ENCODE results near the gene LRRC9.
A peak's percentile ranks its signal among the peaks of the same experiment; 100 is the strongest.
"Not testable (repeated sequence)": the region's sequence is repeated elsewhere in the genome, so short reads cannot be mapped to it uniquely, and the experiment has no call there.

The LRRC9 gene

DNA sequence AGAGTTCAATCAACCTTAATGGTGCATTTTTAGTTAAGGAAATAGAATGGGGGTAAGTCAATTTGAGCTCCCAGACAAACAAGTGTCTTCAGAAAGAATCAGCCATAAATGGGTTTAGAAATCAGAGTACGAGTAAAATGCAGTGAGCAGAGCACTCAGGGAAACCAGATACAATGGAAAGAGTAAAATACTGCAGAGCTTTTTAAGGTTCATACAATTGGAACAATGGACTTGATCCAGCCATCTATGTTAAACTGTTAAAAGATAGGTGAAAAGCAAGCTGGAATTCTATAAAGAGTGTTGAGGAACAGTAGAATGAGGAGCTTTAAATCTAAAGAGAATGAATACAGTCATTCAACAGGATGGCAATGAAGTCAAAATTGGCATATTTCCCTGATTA lies 147.9 kb downstream of the LRRC9 start:
- no peak for DNase-seq

DNA sequence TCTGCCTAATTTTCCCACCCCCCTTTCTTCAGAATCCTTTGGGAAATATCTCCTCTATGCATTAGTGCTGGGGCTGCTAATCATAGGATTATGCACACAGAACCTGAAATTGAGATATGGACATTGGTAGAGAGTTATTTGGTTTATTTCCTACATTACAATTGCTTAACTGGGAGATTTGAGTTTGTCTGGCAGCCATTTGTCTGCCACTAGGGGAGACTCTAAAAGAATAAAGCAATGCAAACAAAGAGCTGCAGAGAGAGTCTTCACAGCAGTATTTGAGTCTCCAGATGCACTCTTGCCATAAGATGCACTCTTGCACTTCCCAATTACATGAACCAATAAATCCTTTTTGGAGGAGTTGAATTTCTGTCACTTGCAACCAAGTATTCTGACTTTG lies 159.8 kb downstream of the LRRC9 start:
- no peak for DNase-seq

DNA sequence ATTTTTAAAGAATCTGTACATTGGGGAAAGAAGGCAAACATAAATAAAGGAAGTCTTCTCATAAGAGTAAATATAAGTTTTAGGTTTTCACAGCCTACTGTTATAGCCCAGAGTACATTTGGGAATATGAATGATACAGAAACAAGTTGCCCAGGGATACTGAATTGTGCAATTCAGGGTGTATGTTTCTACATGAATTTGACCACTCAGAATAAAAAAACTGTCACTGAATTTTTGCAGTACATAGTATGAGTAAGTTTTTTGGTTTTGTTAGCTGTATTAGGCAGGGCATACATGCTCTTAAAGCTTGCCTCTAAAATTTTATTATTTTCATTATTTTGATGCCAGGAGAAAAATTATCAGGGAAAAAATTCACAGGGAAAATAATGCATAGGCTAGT lies 165.1 kb downstream of the LRRC9 start:
- DNase-seq, result no peak

DNA sequence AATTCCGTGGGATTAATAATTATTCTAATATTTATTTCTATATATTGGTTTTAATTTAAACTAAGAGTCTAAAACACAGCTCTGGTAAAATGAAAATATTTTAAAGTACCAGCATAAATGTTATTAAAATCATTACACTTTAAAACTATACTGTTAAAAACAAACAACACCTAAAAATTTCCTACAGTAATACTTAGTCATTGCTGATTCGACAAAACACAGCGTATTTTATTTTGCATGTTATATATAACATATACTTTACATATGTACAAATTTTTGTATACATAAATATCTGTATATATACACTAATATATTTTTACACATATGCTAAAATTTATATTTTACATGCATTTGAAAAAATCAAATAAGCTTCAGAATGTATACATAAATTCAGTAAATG lies 165.7 kb downstream of the LRRC9 start:
- no peak for DNase-seq

- DNase-seq, result no peak
Observed at GRCh38 chr14:60087668-60088067, 167.7 kb downstream of the LRRC9 start.

GRCh38 chr14:60089221-60089620 lies 169.3 kb downstream of the LRRC9 start:
- no peak for DNase-seq

DNA sequence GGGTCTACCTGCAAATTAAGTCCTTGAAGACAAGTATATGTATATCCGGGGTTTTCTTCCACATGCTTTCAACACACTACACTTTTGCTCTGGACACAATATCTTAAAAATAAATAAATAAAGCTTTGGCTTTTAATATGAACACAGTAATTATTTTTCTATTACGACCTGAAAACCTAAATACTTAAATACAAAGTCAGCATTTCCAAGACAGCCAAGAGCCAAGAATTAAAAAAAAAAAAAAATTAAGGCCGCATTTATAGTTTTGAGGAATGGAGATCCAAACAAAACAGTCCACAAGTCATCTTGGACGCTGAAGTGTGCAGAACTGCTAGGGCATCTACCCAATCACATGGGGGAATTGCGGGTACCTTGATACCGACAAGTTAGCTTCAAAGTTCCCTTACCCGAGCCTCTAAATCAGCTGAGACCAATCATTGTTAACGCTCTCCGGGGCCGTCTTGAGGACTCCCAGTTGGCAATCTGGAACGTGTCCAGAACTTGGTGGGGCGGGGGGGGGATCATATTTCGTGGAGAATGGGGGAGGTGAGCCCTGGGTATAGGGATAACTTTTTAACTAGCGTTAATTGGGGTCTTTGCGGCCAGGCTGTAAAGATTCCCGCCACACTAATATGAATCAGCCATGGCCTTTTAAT lies 171.0 kb downstream of the LRRC9 start:
- peak; percentile 83 for DNase-seq

GRCh38 chr14:60091550-60092525 lies 171.9 kb downstream of the LRRC9 start, which contains the start of gene PCNX4:
PCNX4 (plus strand) TSS chr14:60091923; CDS start chr14:60107639, 15,716 bp downstream.
- DNase-seq, result peak; percentile 98

- peak; percentile 32 for DNase-seq
Observed at GRCh38 chr14:60092526-60092920, 172.6 kb downstream of the LRRC9 start.

DNA sequence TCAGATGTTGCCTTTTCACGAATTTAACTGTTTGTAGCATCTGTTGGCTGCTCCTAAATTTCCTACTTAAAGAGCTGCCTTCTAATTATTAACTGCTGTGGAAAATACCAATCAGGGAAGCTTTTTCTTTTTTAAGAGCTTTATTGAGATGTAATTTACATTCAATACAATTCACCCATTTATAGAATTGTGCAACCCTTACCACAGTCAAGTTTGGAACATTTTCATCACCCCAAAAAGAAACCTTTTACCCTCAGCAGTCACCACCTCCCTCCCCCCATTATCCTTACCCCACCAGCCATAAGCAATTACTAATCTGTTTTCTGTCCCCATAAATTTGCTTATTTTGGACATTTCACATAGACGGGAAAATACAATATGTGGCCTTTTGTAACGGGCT lies 173.1 kb downstream of the LRRC9 start:
- no peak for DNase-seq

DNA sequence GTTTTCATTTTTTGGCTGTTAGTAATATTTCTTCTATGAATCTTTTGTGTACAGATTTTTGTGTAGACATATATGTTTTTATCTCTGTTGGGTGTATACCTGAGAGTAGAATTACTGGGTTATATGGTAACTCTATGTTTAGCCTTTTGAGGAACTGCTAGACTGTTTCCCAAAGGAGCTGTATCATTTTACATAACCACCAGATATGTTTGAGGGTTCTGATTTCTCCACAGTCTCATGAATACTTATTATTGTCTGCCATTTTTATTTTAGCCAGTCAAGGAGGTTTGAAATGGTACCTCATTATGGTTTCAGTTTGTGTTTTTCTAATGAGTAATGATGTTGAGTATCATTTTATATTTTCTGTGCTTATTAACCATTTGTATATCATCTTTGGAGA lies 173.7 kb downstream of the LRRC9 start:
- DNase-seq, result no peak

GRCh38 chr14:60094306-60094897 lies 174.5 kb downstream of the LRRC9 start:
- DNase-seq, result no peak

DNA sequence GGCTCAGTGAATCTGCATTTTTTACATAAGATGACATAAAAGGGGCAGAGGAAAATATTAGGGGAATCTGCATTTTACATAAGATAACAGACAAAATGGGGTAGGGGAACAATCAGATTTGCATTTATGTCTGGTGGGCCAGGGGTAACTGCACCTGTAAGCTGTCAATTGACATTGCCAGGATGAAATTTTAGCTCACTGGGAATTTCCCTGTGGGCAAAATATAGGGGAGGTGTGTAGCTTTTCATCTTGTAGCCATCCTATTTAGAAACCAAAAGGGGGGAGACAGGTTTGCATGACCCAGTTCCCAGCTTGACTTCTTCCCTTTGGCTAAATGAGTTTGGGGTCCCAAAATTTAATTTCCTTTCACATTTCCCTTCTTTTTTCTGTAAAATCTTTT lies 175.3 kb downstream of the LRRC9 start:
- DNase-seq, result no peak

- DNase-seq, result no peak
Observed at GRCh38 chr14:60095781-60096450, 176.0 kb downstream of the LRRC9 start.

DNA sequence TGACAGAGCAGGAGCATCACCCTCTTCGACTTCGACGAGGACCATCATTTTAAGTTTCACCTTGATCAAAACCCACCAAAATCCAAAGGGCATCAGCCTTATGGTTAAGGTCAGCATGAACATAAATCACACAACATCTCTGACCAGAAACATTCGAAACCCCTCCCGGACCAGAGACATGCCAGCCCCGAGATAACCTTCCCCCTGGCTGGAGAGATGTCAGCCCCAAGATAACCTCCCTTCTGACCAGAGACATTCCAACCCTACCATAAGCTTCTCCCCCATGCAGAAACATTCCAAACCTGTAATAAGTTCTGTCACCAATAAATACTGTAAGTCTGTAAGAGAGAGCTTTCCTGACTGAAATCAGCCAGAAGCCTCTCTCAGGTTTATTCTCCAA lies 178.0 kb downstream of the LRRC9 start:
- no peak for DNase-seq

- DNase-seq, result not testable (repeated sequence)
Observed at GRCh38 chr14:60099855-60100254, 179.9 kb downstream of the LRRC9 start.

DNA sequence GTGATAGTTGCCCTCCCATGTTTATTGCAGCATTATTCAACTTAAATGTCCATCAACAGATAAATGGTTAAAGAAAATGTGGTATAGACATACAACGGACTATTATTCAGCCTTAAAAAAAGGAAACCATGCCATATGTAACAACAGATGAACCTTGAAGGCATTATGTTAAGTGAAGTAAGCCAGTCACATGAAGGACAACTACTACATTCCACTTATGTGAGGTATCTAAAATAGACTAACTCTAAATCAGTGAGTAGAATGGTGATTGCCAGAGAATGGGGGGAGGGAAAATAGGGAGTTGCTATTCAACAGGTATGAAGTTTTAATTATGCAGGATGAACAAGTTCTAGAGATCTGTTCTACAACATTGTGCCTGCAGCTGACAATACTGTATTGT lies 181.8 kb downstream of the LRRC9 start:
- DNase-seq, result no peak

DNA sequence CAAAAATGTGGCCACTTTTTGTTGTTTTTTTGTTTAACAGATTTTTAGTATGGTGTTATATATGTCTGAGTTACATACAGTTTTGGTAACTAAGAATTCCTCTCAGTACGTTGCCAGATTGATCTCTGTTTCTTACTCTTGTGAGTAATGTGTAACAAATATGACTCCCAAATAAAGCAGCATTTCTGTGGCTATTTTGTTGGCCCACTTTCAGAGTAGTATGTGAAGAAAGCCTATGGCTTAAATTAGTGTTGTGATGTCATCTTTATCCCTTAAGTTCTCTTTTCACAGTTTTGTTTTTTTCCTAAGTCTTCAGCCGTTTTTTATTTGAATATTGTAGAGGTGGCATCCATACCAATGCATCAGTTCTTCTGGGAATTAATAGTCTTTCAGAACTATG lies 182.4 kb downstream of the LRRC9 start:
- DNase-seq, result no peak

DNA sequence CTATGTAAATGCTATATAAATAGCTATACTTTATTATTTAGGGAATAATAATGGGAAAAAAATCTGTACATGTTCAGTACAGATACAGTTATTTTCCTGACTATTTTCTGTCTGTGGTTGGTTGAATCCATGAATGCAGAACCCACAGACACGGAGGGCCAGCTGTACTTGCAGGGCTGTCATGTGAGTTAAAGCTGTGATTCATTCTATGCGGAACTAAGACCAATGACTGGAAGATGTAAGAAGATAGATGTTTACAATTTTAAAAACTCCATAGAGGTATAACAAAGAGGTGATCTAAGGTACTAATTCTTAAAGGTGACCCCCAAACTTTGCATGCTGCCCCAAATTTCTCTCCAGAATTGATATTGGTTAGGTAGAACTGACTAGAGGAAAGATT lies 186.4 kb downstream of the LRRC9 start:
- no peak for DNase-seq

DNA sequence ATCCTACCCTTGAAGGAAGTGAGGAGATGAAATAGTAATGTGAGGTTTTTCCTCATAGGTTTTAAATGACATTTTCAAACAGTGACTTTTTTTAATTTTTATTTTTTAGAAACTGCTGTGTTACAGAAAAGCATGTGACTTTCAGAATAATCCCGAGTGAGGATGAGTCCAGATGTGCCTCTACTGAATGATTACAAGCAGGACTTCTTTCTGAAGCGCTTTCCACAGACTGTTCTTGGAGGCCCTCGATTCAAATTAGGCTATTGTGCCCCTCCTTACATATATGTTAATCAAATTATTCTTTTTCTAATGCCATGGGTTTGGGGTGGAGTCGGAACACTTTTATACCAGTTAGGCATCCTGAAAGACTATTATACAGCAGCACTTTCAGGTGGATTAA lies 187.5 kb downstream of the LRRC9 start:
- DNase-seq, result no peak

DNA sequence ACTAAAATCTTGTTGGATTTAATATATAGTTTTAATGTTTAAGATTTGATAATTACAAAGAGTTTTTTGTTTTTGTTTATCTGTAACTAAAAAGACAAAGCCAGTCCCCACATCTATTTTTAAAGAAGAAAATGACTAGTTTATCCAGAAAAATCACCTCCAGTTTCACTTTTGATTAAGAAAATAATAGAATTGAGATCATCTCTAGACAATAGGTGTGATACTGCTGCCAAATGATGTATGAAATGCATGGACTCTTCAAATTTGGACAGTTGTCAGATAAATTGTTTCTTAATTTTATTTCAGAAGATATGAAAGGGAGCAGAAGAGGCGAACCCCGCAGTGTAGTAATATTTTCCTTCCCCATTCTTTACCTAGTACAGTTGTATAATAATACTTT lies 191.8 kb downstream of the LRRC9 start:
- no peak for DNase-seq
